T1000 (cell line): ENCODE data around the gene GEMIN4.

Source experiments
- DNase-seq: peaks from one replicate; lab custom pipeline; 2025; ENCODE audit warnings: mixed read lengths; lab: John Stamatoyannopoulos, UW

The GEMIN4 gene

GRCh38 chr17:742147-742793 lies 9.8 kb downstream of the GEMIN4 start:
- DNase-seq: no peak

GRCh38 chr17:740240-741017 lies 11.6 kb downstream of the GEMIN4 start:
- DNase-seq: no peak

- no peak for DNase-seq
Observed at GRCh38 chr17:737561-738113, 14.4 kb downstream of the GEMIN4 start.

- no peak for DNase-seq
Observed at GRCh38 chr17:733743-734142, 18.3 kb downstream of the GEMIN4 start.

GRCh38 chr17:732902-733720 lies 19.0 kb downstream of the GEMIN4 start:
- DNase-seq: no peak

GRCh38 chr17:732067-732901 lies 19.8 kb downstream of the GEMIN4 start, which contains the start of gene TLCD3A:
TLCD3A (plus strand) TSS chr17:732596; CDS start chr17:732648, 52 bp downstream.
- peak; percentile 37 for DNase-seq

- DNase-seq: peak; percentile 37
Observed at GRCh38 chr17:731644-732066, 20.4 kb downstream of the GEMIN4 start.

- no peak for DNase-seq
Observed at GRCh38 chr17:728911-729310, 23.2 kb downstream of the GEMIN4 start.

GRCh38 chr17:726271-726919 lies 25.7 kb downstream of the GEMIN4 start:
- DNase-seq: no peak

- DNase-seq: no peak
Observed at GRCh38 chr17:725746-726145, 26.3 kb downstream of the GEMIN4 start.

- no peak for DNase-seq
Observed at GRCh38 chr17:725084-725483, 27.0 kb downstream of the GEMIN4 start.

GRCh38 chr17:721540-721937 lies 30.5 kb downstream of the GEMIN4 start:
- no peak for DNase-seq

- DNase-seq: no peak
Observed at GRCh38 chr17:720706-721539, 31.1 kb downstream of the GEMIN4 start.

GRCh38 chr17:718075-718474 lies 34.0 kb downstream of the GEMIN4 start:
- no peak for DNase-seq

GRCh38 chr17:708132-708531 lies 43.9 kb downstream of the GEMIN4 start:
- no peak for DNase-seq

GRCh38 chr17:705863-706262 lies 46.2 kb downstream of the GEMIN4 start:
- DNase-seq: no peak

GRCh38 chr17:705011-705410 lies 47.1 kb downstream of the GEMIN4 start:
- no peak for DNase-seq

GRCh38 chr17:704111-704864 lies 47.8 kb downstream of the GEMIN4 start:
- no peak for DNase-seq
